ENCODE results near the gene SLC13A3.

Gene SLC13A3

GRCh38 chr20:46519471-46520068 lies 131.7 kb downstream of the SLC13A3 start:
- no peak for DNase-seq

GRCh38 chr20:46512943-46513844 lies 138.1 kb downstream of the SLC13A3 start, which contains the start of gene ZNF334:
TSS of gene ZNF334 (minus strand) at chr20:46513559. CDS start at chr20:46512102, 1,457 bp downstream.
- no peak for DNase-seq

- peak; percentile 6 for DNase-seq
Measured at GRCh38 chr20:46509523-46509922, 141.7 kb downstream of the SLC13A3 start.
